Lower lobe of right lung (tissue), 2 donors: Measurements from ENCODE around the gene ZNF408. TPM values are rescaled to one million over a fixed set of nuclear protein-coding genes. Genes with fewer than 3 reads are reported as not detected.
A peak's percentile ranks its signal among the peaks of the same experiment; 100 is the strongest.

Source experiments
- ATAC-seq, 2 donors: fragments of 200-7000 bp; cut with Tn5 transposase; one replicate each; pipeline ENCODE4 v1.9.1; 2020 to 2022; ENCODE audit warnings: mild to moderate bottlenecking in 2 of 2, moderate library complexity in 2 of 2
- DNase-seq: peaks from one replicate; pipeline ENCODE4 v3.0.0-alpha.2; 2020
- H3K27ac ChIP-seq: fragments of 200-600 bp; one replicate; pipeline ENCODE4 v1.8.0; 2022
- H3K27me3 ChIP-seq: fragments of 200-600 bp; one replicate; pipeline ENCODE4 v1.8.0; 2022; ENCODE audit warnings: low read depth
- H3K36me3 ChIP-seq: fragments of 200-600 bp; one replicate; pipeline ENCODE4 v1.8.0; 2022; ENCODE audit warnings: mild to moderate bottlenecking
- H3K4me1 ChIP-seq: fragments of 200-600 bp; one replicate; pipeline ENCODE4 v1.8.0; 2022
- H3K4me3 ChIP-seq: fragments of 200-600 bp; one replicate; pipeline ENCODE4 v1.8.0; 2022; ENCODE audit warnings: mild to moderate bottlenecking
- H3K9me3 ChIP-seq: fragments of 200-600 bp; one replicate; pipeline ENCODE4 v1.8.0; 2022
- CTCF ChIP-seq: fragments of 200-600 bp; IDR thresholded peaks from one replicate; pipeline ENCODE4 v1.8.0; 2022; ENCODE audit warnings: antibody characterized with exemption, mild to moderate bottlenecking
- intact Hi-C: fragments of 100-400 bp; cut with DNase I; formaldehyde crosslinking; loops from one replicate; pipeline ENCODE4 v1.11.0; 2022
- total RNA-seq: library from RNA; stranded (reverse); fragmentation: NEBNext Ultra II Directional; extraction: Animal tissue kit (Norgen Biotek cat#: 25700); gene quantifications from one replicate; pipeline ENCODE4 v1.2.1, GENCODE V29; 2021
- donor health status: DM: no; HTN: yes; CAD: no; lungs with severe emphysema.

Gene ZNF408
- total RNA-seq, 1 donor from 2014 or later, result 8.6 TPM

DNA sequence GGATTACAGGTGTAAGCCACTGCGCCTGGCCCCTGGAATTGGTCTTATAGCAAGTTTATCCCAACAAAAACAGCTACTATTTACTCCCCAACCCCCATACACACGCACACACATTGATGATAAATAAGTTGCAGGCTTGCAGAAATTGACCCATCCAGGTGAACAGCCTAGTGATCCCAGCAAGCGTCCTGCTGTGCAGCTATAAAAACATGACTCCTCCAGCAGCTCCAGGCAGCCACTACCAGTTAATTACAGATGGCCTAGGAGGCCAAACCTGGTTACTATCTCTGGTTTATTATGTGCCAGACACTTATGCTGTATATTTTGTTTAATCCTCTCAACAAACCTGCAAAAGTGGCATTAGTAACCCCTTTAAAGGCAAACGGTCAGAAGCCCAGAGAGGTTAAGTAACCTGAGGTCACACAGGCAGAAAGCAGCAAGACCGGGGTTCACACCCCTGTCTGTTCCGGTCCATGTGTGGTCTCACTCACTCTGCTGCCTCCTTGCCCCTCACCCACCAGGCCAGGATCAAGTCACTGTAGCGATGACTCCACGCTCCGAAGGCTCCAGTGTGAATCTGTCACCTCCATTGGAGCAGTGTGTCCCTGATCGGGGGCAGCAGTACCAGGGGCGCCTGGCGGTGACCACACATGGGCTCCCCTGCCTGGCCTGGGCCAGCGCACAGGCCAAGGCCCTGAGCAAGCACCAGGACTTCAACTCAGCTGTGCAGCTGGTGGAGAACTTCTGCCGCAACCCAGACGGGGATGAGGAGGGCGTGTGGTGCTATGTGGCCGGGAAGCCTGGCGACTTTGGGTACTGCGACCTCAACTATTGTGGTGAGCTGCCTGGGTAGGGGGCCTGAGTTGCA is 24.7 kb downstream of the ZNF408 start:
- no peak for TF ChIP-seq CTCF
- no peaks in the 10 kb centered on the region for H3K4me1 ChIP-seq

DNA sequence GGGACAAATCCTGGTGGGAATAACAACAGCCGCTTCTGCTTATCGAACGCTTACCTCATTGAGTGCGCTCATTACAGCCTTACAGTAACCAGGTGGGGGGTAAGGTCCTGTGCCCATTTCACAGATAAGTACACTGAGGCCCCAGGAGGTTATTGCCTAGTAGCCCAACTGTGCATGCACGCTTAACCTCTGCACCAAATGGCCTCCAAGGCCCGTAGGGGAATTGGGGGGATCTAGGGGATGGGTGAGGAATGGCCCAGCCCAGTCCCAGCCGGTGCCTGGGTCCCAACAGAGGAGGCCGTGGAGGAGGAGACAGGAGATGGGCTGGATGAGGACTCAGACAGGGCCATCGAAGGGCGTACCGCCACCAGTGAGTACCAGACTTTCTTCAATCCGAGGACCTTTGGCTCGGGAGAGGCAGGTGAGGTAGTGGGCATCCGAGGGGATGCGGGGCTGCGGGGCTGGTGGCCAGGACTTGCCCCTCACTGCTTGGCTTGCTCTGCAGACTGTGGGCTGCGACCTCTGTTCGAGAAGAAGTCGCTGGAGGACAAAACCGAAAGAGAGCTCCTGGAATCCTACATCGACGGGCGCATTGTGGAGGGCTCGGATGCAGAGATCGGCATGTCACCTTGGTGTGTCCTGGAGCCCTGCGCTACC is 25.5 kb downstream of the ZNF408 start:
- no peak overlapping the region for H3K27ac ChIP-seq

More for the DNA sequence above, 24.7 kb downstream of the ZNF408 start:
- Histone ChIP-seq H3K27ac (no peak overlapping the region), H3K27me3 (no peaks in the 10 kb centered on the region), H3K9me3 (no peaks in the 10 kb centered on the region), H3K4me3 (no peak overlapping the region), H3K36me3 (no peaks in the 10 kb centered on the region)
- DNase-seq (no peak), ATAC-seq (no peak)
- intact Hi-C loops, result no loop called here

DNA sequence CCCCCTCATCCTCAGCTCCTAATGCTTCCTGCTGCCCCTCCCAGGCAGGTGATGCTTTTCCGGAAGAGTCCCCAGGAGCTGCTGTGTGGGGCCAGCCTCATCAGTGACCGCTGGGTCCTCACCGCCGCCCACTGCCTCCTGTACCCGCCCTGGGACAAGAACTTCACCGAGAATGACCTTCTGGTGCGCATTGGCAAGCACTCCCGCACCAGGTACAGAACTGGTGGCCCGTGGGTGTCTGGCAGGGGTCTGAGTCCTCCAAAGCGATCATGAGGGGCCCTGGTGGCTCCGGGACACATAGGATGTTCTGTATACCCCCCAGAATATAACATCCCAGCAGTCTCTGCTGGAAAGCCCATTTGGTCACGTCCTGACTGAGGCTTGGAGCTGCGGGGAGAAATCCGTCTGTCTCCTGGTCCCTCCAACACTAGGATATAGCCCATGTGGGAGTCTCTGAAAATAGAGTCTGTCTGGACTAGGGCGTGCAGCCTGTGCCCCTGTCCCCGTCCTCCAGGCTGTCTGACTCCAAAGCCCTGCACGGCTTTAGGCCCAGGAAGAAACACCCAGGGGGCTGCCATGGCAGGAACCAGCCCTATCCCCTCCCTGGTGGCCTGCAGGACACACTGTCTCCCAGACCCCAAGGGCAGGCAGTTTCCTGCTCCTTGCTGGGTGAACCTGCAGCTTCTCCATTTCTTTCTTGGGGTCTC is 27.3 kb downstream of the ZNF408 start:
- Histone ChIP-seq H3K4me1 (no peaks in the 10 kb centered on the region), H3K4me3 (no peak overlapping the region), H3K36me3 (no peaks in the 10 kb centered on the region), H3K27ac (no peak overlapping the region), H3K27me3 (no peaks in the 10 kb centered on the region), H3K9me3 (no peaks in the 10 kb centered on the region)
- peak; percentile 30 for DNase-seq
- intact Hi-C loops, result no loop called here
- peak in 1 of 2 donors; percentile 11 for ATAC-seq
- TF ChIP-seq CTCF, result no peak

More for the DNA sequence above, 25.5 kb downstream of the ZNF408 start:
- H3K4me3 ChIP-seq, result no peak overlapping the region
- no peak for TF ChIP-seq CTCF
- H3K4me1 ChIP-seq, result no peaks in the 10 kb centered on the region
- no peak for ATAC-seq
- intact Hi-C loops, result no loop called here
- peak; percentile 41 for DNase-seq
- H3K36me3 ChIP-seq, result no peaks in the 10 kb centered on the region
- no peaks in the 10 kb centered on the region for H3K9me3 ChIP-seq
- H3K27me3 ChIP-seq, result no peaks in the 10 kb centered on the region

DNA sequence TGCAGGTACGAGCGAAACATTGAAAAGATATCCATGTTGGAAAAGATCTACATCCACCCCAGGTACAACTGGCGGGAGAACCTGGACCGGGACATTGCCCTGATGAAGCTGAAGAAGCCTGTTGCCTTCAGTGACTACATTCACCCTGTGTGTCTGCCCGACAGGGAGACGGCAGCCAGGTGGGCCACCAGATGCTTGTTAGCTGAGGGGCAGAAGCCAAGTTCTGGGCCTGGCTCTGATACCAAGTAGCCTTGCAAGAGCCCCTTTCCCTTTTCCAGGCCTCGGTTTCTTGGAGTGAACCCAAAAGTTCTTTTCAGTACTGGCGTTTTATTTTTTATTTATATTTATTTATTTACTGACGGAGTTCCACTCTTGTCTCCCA is 27.8 kb downstream of the ZNF408 start:
- H3K4me3 ChIP-seq, result no peak overlapping the region
- no peaks in the 10 kb centered on the region for H3K9me3 ChIP-seq
- H3K27ac ChIP-seq, result no peak overlapping the region
- no peak for TF ChIP-seq CTCF
- ATAC-seq (no peak), DNase-seq (peak; percentile 23)
- no peaks in the 10 kb centered on the region for H3K27me3 ChIP-seq
- no peaks in the 10 kb centered on the region for H3K36me3 ChIP-seq
- intact Hi-C loops, result no loop called here
- no peaks in the 10 kb centered on the region for H3K4me1 ChIP-seq

DNA sequence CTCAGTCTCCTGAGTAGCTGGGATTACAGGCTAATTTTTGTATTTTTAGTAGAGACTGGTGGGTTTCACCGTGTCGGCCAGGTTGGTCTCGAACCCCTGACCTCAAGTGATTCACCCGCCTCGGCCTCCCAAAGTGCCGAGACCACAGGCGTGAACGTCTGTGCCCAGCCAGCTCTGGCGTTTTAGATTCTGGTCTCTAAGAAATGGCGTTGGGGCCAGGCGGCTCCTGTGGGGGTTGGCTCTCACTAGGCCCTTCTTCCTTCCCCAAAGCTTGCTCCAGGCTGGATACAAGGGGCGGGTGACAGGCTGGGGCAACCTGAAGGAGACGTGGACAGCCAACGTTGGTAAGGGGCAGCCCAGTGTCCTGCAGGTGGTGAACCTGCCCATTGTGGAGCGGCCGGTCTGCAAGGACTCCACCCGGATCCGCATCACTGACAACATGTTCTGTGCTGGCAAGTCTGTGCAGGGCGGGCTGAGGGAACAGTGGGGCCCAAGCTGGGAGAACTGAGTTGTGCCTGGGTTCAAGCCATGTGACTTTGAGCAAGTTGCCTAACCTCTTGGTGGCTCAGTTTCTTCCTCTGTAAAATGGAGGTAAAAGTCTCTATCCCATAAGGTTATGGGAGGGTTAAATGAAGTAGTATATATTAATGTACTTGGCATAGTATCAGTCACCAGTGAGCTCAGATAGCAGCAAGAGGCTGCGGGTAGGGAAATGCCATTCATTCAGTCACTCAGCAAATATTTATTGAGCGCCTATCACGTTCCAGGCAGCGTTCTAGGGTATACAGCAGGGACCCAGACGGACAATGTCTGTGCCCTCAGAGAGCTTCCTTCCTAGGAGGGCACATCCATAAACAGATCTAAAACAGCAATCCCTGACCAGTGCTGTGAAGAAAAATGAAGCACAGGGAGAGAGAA is 28.5 kb downstream of the ZNF408 start:
- no peak for TF ChIP-seq CTCF
- H3K4me3 ChIP-seq, result no peak overlapping the region
- no peaks in the 10 kb centered on the region for H3K4me1 ChIP-seq
- no peaks in the 10 kb centered on the region for H3K36me3 ChIP-seq
- DNase-seq (peak; percentile 26), ATAC-seq (no peak)
- no peaks in the 10 kb centered on the region for H3K27me3 ChIP-seq
- intact Hi-C loops, result no loop called here
- no peaks in the 10 kb centered on the region for H3K9me3 ChIP-seq
- H3K27ac ChIP-seq, result no peak overlapping the region
